Measurements from ENCODE around the gene HDAC7.
A peak's percentile ranks its signal among the peaks of the same experiment; 100 is the strongest.

HDAC7 gene

DNA sequence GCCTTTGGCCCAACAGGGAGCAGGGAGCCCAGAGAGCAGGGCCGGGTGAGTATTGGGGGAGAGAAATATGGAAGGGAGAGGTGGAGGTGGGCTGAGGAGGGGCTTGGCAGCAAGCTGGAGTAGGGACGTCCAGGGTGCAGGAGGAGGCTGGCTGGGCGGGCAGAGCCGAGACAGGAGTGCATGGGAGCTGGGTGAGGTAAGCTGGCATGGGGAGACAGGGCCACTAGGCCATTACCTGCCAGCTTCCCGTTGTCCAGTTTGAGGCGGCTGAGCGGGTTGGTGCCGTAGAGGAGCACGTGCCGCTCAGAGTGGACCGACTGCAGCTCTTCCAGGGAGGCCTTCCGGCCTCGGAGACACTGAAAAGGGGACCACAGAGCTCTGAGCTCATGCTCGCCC is 28.4 kb downstream of the HDAC7 start:
- no peak for DNase-seq

GRCh38 chr12:47790676-47791350 is 28.9 kb downstream of the HDAC7 start:
- no peak for DNase-seq

- DNase-seq: no peak
Measured at GRCh38 chr12:47789712-47790489, 29.8 kb downstream of the HDAC7 start.

- no peak for DNase-seq
Measured at GRCh38 chr12:47789141-47789540, 30.6 kb downstream of the HDAC7 start.

GRCh38 chr12:47787596-47788319 is 31.9 kb downstream of the HDAC7 start:
- no peak for DNase-seq

DNA sequence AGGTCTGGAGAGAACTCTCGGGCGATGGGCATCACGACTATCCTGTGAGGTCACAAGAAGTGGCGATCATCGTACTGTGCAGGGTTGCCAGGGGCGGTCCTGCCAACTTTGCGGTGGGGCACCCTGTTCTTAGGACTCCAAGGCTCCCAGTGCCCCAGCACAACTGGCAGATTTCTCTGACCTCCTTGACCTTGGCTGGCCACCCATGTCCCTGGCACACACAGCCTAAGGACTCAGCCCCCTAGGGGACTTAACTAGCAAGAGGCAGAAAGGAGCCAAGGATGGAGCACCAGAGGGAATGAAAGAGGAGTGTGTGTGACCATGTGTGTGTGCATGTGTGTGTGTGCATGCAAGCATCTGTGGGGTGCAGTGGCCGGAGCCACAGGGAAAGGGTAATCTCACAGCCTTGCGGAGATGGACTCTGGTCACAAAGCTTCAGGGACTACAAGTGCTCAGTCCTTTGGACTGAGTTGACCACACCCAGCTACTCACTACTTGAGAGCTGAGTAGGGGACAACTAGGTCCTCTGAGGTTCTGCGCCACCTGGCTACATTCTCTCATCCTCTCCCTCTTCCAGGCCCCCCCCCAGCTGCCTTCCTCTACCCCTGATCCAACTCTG is 32.9 kb downstream of the HDAC7 start:
- DNase-seq: no peak

DNA sequence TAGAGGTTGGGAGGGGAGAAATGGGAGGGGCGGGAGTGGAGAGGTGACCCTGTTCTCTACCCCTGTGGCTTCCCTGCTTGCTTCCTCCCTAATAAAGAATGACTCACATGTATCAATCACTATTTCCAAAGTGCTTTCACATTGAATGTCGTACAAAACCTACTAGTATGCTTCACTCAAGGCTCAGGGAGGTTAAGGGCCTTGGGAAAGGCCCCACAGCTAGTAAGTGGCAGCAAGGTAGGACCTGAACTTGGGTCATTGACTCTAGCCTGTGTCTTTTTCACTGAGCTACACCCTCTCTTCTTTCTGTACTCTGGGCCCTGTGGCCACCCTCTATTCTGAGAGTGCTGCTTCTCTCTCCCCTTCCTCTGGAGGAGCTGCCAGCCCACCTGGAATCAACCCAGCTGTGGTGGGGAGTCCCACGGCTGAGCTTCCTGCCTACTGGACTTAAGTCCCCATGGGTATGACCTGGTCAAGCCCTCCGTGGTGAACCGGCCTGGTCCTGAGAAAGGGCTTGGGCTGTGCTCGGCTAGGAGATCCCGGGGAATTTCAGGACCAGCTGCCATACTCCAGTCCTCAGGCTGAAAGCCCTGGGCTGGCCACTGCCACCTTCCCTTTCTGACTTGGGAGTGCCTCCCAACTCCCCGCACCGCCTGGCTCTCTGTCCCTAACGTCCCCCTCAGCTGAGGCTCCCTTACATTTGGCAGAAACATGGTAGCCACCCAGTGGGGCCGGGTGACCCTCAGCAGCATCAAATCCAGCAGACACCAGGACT is 33.6 kb downstream of the HDAC7 start:
- DNase-seq: no peak

DNA sequence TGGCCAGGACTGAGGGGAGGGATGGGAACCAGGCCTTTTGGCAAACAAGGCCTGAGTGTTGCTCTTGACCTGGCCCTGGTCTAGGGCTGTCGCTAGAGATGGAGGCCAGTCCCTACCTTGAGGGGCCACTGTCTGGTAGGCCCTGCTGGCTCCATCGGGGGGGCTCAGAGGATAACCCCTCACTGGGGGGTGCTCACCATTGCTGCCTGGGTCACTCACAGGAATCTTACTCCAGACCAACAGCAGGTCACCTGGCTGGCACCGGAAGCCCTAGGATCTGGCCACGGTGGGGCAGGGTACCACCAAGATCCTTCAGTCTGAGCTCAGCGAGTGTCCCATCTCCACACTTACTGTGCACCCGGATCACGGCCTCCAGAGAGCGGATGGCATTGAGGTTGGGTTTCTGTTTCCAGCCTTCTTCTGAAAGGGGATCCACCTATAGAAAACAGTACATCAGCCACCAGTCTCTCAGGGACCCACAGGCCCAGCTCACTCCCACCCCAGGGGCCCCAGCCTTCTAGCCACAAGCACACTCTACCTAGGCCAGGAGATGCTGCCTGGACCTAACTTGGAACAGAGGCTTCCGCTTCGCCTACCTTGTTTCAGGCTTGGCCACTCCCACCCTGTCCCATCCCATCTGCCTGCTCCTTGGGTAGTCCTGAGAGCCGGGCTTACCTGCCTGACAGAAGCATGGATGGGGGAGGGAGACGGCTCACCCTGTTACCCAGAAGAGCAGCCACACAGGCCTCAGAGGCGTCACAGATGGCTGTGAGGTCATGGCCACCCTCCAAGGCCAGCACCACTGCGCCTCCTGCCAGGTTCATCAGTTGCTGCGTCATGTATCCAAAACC is 34.4 kb downstream of the HDAC7 start:
- no peak for DNase-seq

DNA sequence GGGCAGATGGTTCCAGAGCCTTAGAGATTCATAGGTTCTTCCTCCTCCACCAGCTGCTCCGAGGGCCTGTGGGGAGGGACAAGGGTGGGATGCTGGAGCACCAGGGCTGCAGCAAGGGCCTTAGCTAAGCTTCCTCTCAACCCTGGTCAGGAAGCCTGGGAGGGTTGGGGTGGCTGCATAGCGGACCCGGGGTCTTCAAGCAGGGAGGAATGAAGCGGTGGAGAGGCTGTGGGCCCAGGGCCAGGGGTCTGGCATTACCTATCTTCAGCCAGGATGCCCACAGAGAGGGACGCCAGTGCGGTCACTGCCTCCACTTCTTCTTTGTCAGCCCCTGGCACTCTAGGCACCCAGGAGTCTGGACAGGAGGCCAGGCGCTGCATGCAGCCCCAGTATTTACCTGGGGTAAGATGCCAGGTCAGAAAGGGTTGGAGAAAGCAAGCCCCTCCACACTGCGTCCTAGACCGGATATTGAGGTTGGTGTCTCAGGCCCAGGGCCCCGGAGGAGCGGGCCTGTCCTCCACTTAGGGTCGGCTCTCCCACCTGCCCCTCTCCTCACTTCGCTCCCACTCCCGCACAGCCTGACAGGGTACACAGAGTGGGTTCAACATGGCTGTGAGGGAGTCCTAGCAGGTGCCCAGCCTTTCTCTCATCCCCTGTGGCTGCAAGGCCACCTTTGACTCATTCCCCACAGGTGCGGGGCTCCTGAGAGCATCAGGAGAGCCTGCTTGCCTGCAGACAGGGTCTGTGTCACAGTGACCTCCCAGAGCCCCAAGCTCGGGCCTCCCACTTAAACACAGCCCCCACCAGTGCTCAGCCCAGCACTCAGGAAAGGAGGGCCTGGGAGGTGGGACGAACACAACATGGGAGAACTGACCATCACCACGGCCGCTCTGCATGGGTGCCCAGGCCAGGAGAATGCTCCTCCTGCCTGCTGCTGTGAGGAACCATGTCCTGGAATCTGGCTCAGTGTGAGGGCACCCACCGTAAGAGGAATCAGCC is 35.6 kb downstream of the HDAC7 start:
- DNase-seq: no peak

DNA sequence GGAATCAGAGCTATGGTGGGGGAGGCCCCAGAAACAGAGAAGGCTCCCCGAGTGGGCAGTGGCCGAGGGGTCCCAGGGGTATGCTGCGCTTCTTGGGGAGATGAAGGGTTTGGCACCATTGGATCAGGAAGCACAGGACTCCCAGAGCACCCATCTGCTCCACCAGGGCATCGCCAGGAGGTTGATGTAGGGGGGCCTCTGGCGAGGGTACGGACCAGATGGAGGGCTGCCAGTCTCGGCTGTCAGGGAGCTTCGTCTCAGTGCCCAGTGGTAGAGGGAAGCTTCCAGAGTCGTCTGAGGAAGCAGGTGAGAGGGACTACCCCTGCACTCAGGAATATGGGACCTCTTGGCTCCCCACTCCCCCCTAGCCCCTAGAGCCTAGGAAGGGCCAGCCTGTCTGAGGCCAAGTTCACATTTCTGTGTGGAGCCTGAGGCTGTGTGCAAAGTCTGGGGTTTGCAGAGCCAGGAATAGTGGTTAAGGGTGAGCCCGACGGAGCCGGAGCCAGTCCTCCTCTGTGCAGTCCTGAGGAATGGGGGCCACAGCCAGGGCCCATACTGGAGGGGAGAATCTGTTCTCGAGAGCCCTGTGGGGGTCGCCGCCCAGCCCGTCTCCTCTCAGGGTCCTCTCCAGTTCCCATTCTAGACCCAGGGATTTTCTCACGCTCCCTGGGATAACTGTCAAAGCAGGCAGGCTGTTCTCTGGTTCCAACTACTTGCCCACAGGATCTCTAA is 36.5 kb downstream of the HDAC7 start:
- DNase-seq: no peak

GRCh38 chr12:47782372-47782770 is 37.3 kb downstream of the HDAC7 start:
- no peak for DNase-seq

GRCh38 chr12:47781479-47782371 is 38.0 kb downstream of the HDAC7 start:
- no peak for DNase-seq

GRCh38 chr12:47779943-47780504 is 39.7 kb downstream of the HDAC7 start:
- DNase-seq: no peak

DNA sequence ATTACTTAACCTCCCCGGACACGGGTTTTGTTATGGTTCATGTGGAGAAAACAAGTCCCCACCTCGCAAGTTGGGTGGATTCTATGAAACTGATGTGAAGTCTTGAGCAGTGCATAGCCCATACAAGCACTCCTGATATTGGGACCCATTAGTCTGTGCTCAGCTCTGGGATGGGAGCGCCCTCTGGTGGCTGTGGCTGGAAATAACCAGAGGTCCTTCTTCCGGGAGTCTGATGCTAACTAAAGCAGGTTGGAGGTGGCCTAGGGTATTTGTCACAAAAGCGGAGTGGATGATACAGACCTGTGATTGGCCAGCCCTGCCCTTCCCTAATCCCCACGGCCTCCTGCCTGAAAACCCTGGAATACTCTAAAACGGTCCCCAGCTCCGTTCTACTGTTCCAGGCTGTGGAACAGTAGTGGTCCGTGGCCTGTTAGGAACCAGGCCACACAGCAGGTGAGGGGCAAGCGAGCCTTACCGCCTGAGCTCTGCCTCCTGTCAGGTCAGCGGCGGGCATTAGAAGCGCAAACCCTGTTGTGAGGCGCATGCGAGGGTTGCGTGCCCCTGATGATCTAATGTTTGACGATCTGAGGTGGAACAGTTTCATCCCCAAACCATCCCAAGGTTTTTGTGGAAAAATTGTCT is 40.3 kb downstream of the HDAC7 start:
- peak; percentile 89 for DNase-seq

GRCh38 chr12:47778881-47779280 is 40.8 kb downstream of the HDAC7 start:
- no peak for DNase-seq

DNA sequence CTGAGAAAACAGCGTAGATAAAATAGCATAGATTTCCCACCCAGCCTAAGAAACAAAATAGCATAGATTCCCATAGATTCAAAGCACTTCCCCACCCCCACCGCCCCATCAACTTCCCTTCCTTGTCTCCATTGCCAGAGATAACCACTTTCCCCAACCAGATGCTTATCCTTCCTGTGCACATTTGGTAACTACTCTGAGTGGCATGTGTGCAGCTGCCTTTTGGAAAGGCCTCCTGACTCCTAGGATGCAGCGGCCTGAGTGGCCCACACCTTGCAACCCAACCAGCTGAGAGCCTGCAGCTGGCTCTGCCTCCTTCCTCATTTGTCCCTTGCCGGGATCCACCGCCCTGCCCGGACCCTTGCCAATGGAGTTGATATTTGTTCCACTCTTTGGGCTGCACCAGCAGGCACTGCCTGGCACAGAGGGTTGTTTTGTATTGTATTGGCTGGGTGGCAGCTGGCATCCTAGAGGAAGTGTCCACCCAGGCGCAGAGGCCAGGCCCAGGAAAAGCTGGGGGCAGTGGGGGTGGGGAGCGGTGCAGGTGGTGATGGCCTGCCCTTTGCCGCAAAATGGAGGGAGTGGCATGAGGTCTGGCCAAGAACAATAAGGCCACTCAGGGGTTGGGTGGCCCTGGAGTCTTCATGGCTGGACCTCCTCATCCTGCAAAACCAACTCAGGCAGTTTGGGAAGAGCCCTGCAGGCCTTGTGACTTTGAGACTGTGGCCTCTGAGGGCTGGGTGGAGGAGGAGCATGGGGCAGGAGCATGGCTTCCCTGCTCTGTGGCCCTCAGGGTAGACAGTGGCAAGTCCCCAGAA is 41.8 kb downstream of the HDAC7 start:
- peak; percentile 55 for DNase-seq

DNA sequence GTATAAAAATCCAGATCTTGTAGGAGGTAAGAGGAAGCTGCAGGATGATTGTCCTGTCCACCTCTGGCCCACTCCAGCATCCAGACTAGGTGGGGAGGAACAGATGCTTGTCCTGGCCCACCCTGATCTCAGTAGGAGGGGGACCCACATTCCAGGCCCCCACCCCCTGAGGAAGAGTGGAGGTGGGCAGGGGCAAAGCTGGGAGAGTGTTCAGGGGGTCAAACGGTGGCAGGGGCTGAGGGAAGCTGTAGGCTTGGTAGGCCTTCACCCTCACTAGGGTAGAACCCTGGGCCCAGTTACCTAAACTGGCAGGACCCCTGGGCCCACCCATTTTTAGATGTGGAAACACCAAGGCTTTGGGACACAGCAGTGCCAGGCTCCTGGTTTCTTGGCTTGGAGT is 42.6 kb downstream of the HDAC7 start:
- DNase-seq: no peak

All from RPMI8226 (cell line).